Measurements from ENCODE around the gene RBP5. TPM values are rescaled to one million over a fixed set of nuclear protein-coding genes. Genes with fewer than 3 reads are reported as not detected.

Gene RBP5
- 0.52 TPM in 1 of 5 replicates, not detected in the others for total RNA-seq (2022; extraction: Qiagen RNA extraction)

GRCh38 chr12:7128681-7129286, at the start of gene RBP5:
Gene RBP5, minus strand, starts transcription at chr12:7128889. Its CDS starts 114 bp downstream, at chr12:7128775.

GRCh38 chr12:7129872-7130691, 1.4 kb upstream of the RBP5 start, which contains the start of gene CLSTN3:
Gene CLSTN3, plus strand, starts transcription at chr12:7130371. Its CDS starts 278 bp downstream, at chr12:7130649.

GRCh38 chr12:7108796-7109571, 19.7 kb downstream of the RBP5 start, which contains the start of gene C1RL:
Gene C1RL, minus strand, starts transcription at chr12:7109214. Its CDS starts 34 bp downstream, at chr12:7109180.

GRCh38 chr12:7092229-7092985, 36.3 kb downstream of the RBP5 start, which contains the start of gene C1R:
Gene C1R, minus strand, starts transcription at chr12:7092445. Its CDS starts 57 bp downstream, at chr12:7092388.

Other genes with a start within 250 kb of the RBP5 start
- 16.4 to 19.0 TPM (median 18.3 TPM) in 5 replicates for gene LRRC23, start 224.1 kb downstream of the RBP5 start, total RNA-seq (2022; extraction: Qiagen RNA extraction)
- 35.9 to 40.2 TPM (median 37.3 TPM) in 5 replicates for gene ENO2, start 214.3 kb downstream of the RBP5 start, total RNA-seq (2022; extraction: Qiagen RNA extraction)
- 48.7 to 75.7 TPM (median 72.9 TPM) in 5 replicates for gene ATN1, start 200.9 kb downstream of the RBP5 start, total RNA-seq (2022; extraction: Qiagen RNA extraction)
- not detected in 5 replicates for gene RNU7-1, start 185.1 kb downstream of the RBP5 start, total RNA-seq (2022; extraction: Qiagen RNA extraction)
- gene C12orf57, start 184.9 kb downstream of the RBP5 start, total RNA-seq (2022; extraction: Qiagen RNA extraction) = 275 to 319 TPM (median 310 TPM) in 5 replicates
- 7.9 to 13.5 TPM (median 11.7 TPM) in 5 replicates for gene PTPN6, start 177.5 kb downstream of the RBP5 start, total RNA-seq (2022; extraction: Qiagen RNA extraction)
- gene PHB2, start 158.2 kb downstream of the RBP5 start, total RNA-seq (2022; extraction: Qiagen RNA extraction) = 289 to 333 TPM (median 326 TPM) in 5 replicates
- gene EMG1, start 158.0 kb downstream of the RBP5 start, total RNA-seq (2022; extraction: Qiagen RNA extraction) = 56.9 to 66.4 TPM (median 62.2 TPM) in 5 replicates
- gene LPCAT3, start 110.4 kb downstream of the RBP5 start, total RNA-seq (2022; extraction: Qiagen RNA extraction) = 25.5 to 29.9 TPM (median 29.1 TPM) in 5 replicates
- gene C1S, start 68.2 kb downstream of the RBP5 start, total RNA-seq (2022; extraction: Qiagen RNA extraction) = 38.3 to 56.5 TPM (median 44.5 TPM) in 5 replicates
- 28.8 to 47.1 TPM (median 29.1 TPM) in 5 replicates for gene C1R, start 36.4 kb downstream of the RBP5 start, total RNA-seq (2022; extraction: Qiagen RNA extraction)
- gene C1RL, start 19.7 kb downstream of the RBP5 start, total RNA-seq (2022; extraction: Qiagen RNA extraction) = 11.1 to 15.7 TPM (median 12.2 TPM) in 5 replicates
- 11.3 to 20.0 TPM (median 16.0 TPM) in 5 replicates for gene CLSTN3, start 1.5 kb upstream of the RBP5 start, total RNA-seq (2022; extraction: Qiagen RNA extraction)
- gene PEX5, start 60.8 kb upstream of the RBP5 start, total RNA-seq (2022; extraction: Qiagen RNA extraction) = 23.8 to 30.4 TPM (median 29.5 TPM) in 5 replicates
- not detected in 5 replicates for gene ACSM4, start 175.2 kb upstream of the RBP5 start, total RNA-seq (2022; extraction: Qiagen RNA extraction)